ENCODE data around the gene CACNA2D3. TPM values are rescaled to one million over a fixed set of nuclear protein-coding genes. Genes with fewer than 3 reads are reported as not detected.

CACNA2D3 gene
- total RNA-seq, 1 donor from 2014 or later, result 0.70 TPM

DNA sequence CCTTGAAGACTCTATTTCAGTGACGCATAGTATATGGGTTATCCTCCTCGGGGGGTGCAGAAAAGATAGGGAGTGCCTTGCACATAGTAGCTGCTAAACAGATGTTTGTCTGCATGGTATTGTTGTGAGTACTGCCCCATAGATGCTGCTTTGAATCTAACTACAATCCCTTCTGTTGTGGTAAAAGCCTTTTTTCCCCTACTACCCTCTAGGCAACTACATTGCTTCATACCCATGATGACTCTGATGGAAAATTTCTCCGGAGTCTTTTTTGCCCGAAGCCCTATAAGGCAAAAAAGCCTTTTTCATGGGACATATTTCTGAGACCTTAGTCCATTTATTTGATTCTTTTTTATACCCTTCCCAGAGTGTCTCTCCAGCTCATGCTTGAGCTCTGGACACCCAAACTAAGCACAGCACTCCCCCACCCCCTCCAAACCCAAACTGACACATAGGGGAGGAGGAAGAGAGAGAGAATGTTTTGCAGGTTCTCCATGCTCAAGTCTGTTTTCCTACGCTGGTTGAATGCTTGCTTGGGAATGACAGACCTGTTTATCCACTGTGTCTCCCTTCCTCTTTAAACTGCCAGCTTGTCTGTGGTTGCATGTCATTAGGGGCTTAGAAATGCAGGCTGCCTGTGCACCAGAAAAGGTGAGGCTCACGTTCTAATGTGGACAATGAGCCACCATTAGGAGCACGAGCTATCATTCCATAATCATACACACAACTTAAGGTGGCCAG is 752.6 kb downstream of the CACNA2D3 start:
- no peaks in the 10 kb centered on the region for H3K36me3 ChIP-seq (ENCODE audit: insufficient read depth, low read length)
- Mint-ChIP-seq H3K36me3 (ENCODE audit: low read depth, unreplicated experiment) (no peaks in the 10 kb centered on the region), H3K4me1 (ENCODE audit: low read depth, unreplicated experiment) (peaks cover 5% of the 10 kb centered on the region), H3K4me3 (ENCODE audit: unreplicated experiment) (no peak overlapping the region), H3K27me3 (ENCODE audit: low read depth, unreplicated experiment) (peaks cover 2% of the 10 kb centered on the region), H3K9me3 (ENCODE audit: unreplicated experiment) (no peaks in the 10 kb centered on the region), H3K27ac (ENCODE audit: unreplicated experiment) (no peak overlapping the region)
- no peak overlapping the region for H3K4me2 ChIP-seq (ENCODE audit: low read length)
- H3K79me2 ChIP-seq (ENCODE audit: insufficient read depth, low read length), result no peaks in the 10 kb centered on the region
- FAIRE-seq (no peak), DNase-seq (ENCODE audit: low read depth) (no peak)
- no peak overlapping the region for H3K4me3 ChIP-seq (ENCODE audit: insufficient read depth, low read depth, low read length)
- H3K4me1 ChIP-seq (ENCODE audit: insufficient read depth, low read length), result peaks cover 9% of the 10 kb centered on the region
- no peak overlapping the region for H3K9ac ChIP-seq (ENCODE audit: low read length)
- no peaks in the 10 kb centered on the region for H4K20me1 ChIP-seq (ENCODE audit: insufficient read depth, low read length)
- no peaks in the 10 kb centered on the region for H3K27me3 ChIP-seq (ENCODE audit: insufficient read depth, low read length)
- no peak overlapping the region for H2AFZ ChIP-seq (ENCODE audit: low read depth, low read length)
- TF ChIP-seq, protein P1, sequence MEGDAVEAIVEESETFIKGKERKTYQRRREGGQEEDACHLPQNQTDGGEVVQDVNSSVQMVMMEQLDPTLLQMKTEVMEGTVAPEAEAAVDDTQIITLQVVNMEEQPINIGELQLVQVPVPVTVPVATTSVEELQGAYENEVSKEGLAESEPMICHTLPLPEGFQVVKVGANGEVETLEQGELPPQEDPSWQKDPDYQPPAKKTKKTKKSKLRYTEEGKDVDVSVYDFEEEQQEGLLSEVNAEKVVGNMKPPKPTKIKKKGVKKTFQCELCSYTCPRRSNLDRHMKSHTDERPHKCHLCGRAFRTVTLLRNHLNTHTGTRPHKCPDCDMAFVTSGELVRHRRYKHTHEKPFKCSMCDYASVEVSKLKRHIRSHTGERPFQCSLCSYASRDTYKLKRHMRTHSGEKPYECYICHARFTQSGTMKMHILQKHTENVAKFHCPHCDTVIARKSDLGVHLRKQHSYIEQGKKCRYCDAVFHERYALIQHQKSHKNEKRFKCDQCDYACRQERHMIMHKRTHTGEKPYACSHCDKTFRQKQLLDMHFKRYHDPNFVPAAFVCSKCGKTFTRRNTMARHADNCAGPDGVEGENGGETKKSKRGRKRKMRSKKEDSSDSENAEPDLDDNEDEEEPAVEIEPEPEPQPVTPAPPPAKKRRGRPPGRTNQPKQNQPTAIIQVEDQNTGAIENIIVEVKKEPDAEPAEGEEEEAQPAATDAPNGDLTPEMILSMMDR (IDR thresholded peaks at IDR 0.05; ENCODE audit: insufficient read depth, low read depth, low read length), result no peak
- no peak for TF ChIP-seq EZH2 (IDR thresholded peaks at IDR 0.05; ENCODE audit: insufficient read depth, low read length)
- no peak overlapping the region for H3K27ac ChIP-seq (ENCODE audit: low read depth, low read length)
- H3K9me3 ChIP-seq (ENCODE audit: insufficient read depth, low read depth, low read length), result no peaks in the 10 kb centered on the region

DNA sequence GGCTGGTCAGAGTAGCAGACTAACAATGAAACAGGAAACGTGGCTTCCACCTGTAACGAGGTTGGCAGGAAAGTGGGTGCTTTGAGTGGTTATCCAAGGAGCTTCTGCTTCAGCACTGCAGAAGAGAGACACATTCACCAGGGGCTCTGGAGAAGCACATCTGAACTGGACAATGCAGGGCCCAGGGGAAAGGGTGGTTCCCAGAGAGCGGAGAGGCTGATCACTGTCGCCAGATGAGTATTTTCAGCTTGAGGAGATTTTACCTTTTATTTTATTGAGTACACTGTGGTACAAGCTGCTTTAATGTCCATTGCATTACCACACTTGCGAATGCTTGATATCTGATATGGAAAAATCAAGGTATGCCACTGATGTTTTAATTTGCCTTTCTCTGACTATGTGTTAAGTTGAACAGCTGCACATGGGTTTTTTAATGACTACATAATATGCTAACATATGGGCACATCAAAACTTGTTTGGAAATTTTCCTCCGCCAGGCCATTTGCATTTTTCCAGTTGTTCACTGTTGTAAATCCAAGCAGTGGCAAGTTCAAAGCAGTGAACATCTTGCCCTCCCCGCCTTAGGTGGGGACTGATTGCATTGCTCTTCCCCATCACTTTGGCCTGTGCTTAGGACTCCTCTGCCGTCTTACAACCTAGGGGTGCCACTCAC is 753.4 kb downstream of the CACNA2D3 start:
- no peak overlapping the region for H3K4me3 Mint-ChIP-seq (ENCODE audit: unreplicated experiment)
- H3K9me3 Mint-ChIP-seq (ENCODE audit: unreplicated experiment), result no peaks in the 10 kb centered on the region
- Histone ChIP-seq H3K4me2 (ENCODE audit: low read length) (no peak overlapping the region), H2AFZ (ENCODE audit: low read depth, low read length) (no peak overlapping the region), H3K4me1 (ENCODE audit: insufficient read depth, low read length) (peaks cover 4% of the 10 kb centered on the region), H3K36me3 (ENCODE audit: insufficient read depth, low read length) (no peaks in the 10 kb centered on the region), H3K9me3 (ENCODE audit: insufficient read depth, low read depth, low read length) (no peaks in the 10 kb centered on the region), H3K27ac (ENCODE audit: low read depth, low read length) (no peak overlapping the region), H3K79me2 (ENCODE audit: insufficient read depth, low read length) (no peaks in the 10 kb centered on the region), H3K9ac (ENCODE audit: low read length) (no peak overlapping the region), H3K4me3 (ENCODE audit: insufficient read depth, low read depth, low read length) (no peak overlapping the region), H4K20me1 (ENCODE audit: insufficient read depth, low read length) (no peaks in the 10 kb centered on the region), H3K27me3 (ENCODE audit: insufficient read depth, low read length) (no peaks in the 10 kb centered on the region)
- H3K36me3 Mint-ChIP-seq (ENCODE audit: low read depth, unreplicated experiment), result no peaks in the 10 kb centered on the region
- H3K4me1 Mint-ChIP-seq (ENCODE audit: low read depth, unreplicated experiment), result peaks cover 4% of the 10 kb centered on the region
- FAIRE-seq (no peak), DNase-seq (ENCODE audit: low read depth) (no peak)
- H3K27me3 Mint-ChIP-seq (ENCODE audit: low read depth, unreplicated experiment), result peaks cover 2% of the 10 kb centered on the region
- no peak overlapping the region for H3K27ac Mint-ChIP-seq (ENCODE audit: unreplicated experiment)
- TF ChIP-seq, protein P1 (IDR thresholded peaks at IDR 0.05; ENCODE audit: insufficient read depth, low read depth, low read length), result no peak
- no peak for TF ChIP-seq EZH2 (IDR thresholded peaks at IDR 0.05; ENCODE audit: insufficient read depth, low read length)

DNA sequence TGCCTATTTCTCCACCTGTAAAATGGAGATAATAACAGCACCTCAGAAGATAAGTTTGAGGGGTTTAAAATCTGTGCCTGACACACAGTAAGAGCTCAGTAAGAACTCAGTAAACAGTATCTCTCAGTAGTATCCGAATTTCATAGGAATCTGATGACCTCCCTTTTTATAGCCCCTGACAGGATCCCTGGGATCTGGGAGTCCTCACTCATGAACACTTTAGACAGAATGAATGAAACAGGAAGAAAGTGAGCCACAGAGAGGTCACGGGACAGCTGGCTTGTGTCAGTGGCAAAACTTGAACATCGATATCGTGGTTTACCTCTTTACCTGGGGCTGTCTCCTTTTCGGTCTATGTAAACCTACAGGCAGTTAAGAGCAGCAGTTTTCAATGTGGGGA is 754.3 kb downstream of the CACNA2D3 start:
- Histone ChIP-seq H3K79me2 (ENCODE audit: insufficient read depth, low read length) (no peaks in the 10 kb centered on the region), H3K4me3 (ENCODE audit: insufficient read depth, low read depth, low read length) (no peak overlapping the region), H3K27ac (ENCODE audit: low read depth, low read length) (no peak overlapping the region), H3K9me3 (ENCODE audit: insufficient read depth, low read depth, low read length) (no peaks in the 10 kb centered on the region), H3K36me3 (ENCODE audit: insufficient read depth, low read length) (no peaks in the 10 kb centered on the region), H3K4me1 (ENCODE audit: insufficient read depth, low read length) (peaks cover 1% of the 10 kb centered on the region), H3K4me2 (ENCODE audit: low read length) (no peak overlapping the region), H3K9ac (ENCODE audit: low read length) (no peak overlapping the region), H4K20me1 (ENCODE audit: insufficient read depth, low read length) (no peaks in the 10 kb centered on the region), H2AFZ (ENCODE audit: low read depth, low read length) (no peak overlapping the region), H3K27me3 (ENCODE audit: insufficient read depth, low read length) (no peaks in the 10 kb centered on the region)
- DNase-seq (ENCODE audit: low read depth) (no peak), FAIRE-seq (no peak)
- peaks cover 6% of the 10 kb centered on the region for H3K4me1 Mint-ChIP-seq (ENCODE audit: low read depth, unreplicated experiment)
- H3K27me3 Mint-ChIP-seq (ENCODE audit: low read depth, unreplicated experiment), result peaks cover 2% of the 10 kb centered on the region
- H3K27ac Mint-ChIP-seq (ENCODE audit: unreplicated experiment), result no peak overlapping the region
- H3K9me3 Mint-ChIP-seq (ENCODE audit: unreplicated experiment), result no peaks in the 10 kb centered on the region
- no peak for TF ChIP-seq EZH2 (IDR thresholded peaks at IDR 0.05; ENCODE audit: insufficient read depth, low read length)
- TF ChIP-seq, protein P1 (IDR thresholded peaks at IDR 0.05; ENCODE audit: insufficient read depth, low read depth, low read length), result no peak
- H3K36me3 Mint-ChIP-seq (ENCODE audit: low read depth, unreplicated experiment), result no peaks in the 10 kb centered on the region
- H3K4me3 Mint-ChIP-seq (ENCODE audit: unreplicated experiment), result no peak overlapping the region
